AG20443 (cell line): ENCODE data around the gene TIMD4.
"Not testable (repeated sequence)": the region's sequence is repeated elsewhere in the genome, so short reads cannot be mapped to it uniquely, and the experiment has no call there.

ENCODE experiments used
- DNase-seq: peaks from one replicate; pipeline ENCODE4 v3.0.0; 2012; ENCODE audit warnings: low spot score, mixed read lengths

Gene TIMD4

DNA sequence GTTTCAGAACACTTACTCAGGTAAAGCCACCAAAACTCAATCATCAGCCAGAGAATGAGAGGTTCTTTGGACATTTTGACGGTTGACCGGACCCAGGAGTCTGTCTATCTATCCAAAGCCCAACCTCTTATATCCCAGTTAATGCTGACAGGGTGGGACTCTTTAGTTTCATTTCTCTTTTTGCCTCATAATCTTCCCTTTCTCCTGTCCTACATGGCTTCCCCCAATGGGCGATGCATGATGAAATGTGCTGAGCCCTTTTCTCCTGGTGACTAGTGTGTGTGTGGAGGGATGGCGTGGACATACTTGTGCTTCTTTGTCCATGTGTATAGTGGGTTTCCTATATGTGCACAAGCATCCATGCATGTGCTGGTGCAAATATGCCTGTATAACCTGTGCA, at the start of gene TIMD4:
Gene TIMD4 (minus strand): TSS at position 102 of the 400 bp plus-strand sequence. CDS start 28 bp downstream, at position 74.
- DNase-seq = no peak

DNA sequence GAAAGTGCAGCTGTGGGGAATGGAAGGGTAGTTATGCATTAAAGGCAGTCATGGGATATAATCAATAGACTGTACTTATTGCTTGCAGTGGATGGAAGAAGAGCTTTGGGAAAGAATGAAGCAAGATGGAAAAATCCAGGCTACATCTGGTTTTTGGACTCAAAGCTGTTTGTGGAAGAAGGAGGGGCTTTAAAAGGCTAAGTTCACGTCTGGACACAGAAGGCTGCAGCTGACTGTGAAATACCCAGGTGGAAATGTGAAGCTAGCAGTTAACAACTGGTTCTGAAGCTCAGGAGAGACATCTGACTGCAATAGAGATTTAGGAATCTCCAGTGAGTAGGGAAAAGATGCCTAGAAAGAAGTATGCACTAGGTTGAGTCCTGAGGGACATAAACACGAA, 43.2 kb upstream of the TIMD4 start:
- DNase-seq = no peak

DNA sequence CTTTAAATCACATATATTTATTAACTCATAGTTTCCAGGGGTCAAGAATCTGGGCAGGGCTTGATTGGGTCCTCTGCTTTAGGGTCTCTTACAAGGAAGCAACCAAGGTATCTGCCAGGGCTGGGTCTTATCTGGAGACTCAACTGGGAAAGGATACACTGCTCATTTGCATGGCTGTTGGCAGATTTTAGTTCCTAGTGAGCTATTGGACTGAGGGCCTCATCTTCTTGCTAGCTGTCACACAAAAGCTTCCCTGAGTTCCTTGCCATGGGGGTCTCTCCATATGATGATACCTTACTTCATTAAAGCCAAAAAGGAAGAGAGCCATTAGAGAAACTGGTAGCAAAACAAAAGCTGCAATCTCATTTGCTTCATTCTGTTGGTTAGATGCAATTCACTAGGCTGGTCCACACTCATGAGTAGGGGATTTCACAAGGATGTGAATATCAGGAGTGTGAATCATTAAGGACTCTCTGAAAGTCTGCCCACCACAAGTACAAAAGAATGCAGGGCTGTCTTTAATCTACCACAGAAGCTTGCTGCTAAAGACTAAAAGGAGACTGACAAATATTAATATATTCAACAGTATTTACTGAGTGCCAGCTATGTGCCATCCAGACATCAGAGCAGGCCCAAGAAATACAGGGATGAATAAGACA, 42.0 kb upstream of the TIMD4 start:
- peak; percentile 66 for DNase-seq

DNA sequence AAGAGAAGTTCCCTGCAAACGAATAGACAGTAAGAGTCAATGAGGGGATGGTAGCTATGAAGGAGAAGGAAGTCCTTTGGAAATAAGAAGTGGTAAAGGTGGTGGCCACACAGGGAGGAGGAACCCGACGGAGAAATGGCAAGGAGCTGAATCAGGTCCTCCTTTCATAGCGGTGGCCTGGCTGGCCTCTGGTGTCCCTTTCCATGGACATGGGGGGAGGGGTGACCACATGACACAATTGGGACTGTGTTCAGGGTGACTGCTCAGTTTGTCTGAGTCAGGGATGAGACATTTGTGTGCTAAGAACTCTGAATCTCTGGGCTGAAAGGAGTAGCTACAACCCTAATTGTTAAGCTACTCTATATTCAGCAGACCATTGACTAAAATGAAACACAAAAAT, 28.7 kb upstream of the TIMD4 start:
- no peak for DNase-seq

DNA sequence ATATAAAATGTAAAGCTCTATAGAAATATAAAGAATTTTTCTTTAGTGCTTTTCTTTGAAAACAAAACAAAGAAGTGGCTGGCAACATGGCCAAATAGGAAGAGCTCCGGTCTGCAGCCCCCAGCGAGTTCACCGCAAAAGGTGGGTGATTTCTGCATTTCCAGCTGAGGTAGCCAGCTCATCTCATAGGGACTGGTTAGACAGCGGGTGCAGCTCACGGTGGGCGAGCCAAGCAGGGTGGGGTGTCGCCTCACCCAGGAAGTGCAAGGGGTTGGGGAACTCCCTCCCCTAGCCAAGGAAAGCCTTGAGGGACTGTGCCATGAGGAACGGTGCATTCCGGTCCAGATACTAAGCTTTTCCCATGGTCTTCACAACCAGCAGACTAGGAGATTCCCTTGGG, 21.0 kb upstream of the TIMD4 start:
- DNase-seq = no peak

DNA sequence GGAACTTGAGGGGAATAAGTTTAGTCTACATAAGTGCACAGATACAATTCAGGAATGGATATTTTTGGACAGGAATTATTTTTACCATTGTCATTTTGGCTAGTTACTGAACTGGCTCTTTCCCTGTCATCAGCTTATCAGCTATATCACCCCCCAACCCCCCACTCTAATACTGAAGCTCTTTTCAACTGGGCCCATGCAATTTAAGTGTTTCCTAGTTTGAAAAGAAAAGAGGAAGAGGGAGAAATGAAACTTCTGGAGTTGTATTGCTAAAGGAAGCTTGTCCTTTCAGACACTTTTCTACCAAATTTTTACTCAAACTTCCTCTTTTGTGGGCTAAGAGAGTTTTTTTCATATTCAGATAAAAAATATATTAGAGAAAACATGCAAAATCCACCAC, 18.5 kb upstream of the TIMD4 start:
- DNase-seq = no peak

DNA sequence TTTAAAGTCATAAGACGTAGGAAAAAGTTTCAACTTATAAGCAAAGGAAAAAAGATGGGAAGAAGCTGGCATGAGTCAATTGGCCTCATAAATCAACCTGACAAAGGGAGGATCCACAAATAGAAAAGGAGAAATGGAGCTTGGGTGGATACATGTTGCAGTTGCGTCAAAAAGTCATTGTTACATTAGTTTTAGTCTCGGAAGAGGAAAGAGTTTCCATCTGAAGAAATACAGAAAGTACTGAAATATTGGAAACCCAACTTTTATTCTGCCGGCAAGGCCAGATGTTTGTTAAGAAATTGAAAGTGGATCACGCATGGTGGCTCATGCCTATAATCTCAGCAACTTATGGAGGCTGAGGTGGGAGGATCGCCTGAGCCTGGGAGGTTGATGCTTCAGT, 11.3 kb upstream of the TIMD4 start:
- DNase-seq = no peak

DNA sequence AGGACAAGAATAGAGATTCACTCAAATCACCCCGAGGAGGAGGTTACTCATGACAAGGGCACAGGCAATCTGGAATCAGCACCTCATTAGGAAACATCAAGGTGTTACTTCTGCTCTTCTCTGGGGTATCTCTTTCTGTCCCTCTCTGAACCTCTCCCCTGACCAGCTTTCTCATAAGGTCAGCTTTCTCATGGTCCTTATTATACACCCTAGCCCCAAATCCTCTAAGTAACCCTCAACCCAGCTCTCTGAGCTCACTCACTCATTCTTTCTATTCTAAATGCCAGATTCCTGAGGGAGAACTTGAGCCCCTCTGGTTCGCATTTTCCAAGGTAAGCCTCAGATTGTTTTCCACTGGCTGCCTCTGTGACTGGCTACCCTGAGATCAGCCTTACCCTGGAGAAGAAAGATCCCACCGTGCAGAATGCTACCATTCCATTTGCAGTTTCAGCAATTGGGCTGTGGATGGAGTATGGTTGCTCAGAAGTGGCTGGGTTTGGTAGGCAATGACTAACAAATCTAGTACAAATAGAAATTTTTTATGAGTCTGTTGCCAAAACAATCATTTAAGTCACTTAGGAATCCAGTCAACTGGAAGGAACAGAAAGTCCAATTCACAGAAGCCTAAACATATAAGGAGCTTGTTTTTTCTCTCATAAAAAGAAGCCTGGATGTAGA, 9.0 kb upstream of the TIMD4 start:
- DNase-seq = no peak

DNA sequence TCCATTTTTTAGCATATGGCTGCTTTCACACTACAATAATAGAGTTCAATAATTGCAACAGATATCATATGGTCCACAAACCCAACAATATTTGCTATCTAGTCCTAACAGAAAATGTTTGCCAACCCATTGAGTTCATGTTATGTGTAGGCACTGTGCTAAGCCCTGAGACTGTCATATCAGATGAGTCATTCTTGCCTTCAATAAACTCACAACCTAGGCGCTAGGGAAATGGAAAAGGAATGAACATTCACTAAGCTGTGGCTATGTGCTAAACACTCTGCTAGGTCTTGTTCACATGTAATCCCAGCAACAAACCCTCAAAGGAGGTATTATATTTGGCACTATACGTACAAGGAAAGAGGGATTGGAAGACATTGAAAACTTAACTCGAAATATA, 8.4 kb upstream of the TIMD4 start:
- no peak for DNase-seq

DNA sequence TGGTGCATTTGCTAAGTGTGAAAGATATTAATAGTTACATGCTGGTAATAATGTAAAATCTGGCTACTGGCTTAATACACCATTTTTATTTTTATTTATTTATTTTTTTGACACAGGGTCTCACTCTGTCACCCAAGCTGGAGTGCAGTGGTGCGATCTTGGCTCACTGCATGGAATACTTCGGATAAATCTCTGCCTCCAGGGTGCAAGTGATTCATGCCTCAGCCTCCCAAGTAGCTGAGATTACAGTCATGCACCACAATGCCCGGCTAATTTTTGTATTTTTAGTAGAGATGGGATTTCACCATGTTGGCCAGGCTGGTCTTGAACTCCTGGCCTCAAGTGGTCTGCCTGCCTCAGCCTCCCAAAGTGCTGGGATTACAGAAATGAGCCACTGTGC, 4.4 kb upstream of the TIMD4 start:
- DNase-seq = not testable (repeated sequence)

DNA sequence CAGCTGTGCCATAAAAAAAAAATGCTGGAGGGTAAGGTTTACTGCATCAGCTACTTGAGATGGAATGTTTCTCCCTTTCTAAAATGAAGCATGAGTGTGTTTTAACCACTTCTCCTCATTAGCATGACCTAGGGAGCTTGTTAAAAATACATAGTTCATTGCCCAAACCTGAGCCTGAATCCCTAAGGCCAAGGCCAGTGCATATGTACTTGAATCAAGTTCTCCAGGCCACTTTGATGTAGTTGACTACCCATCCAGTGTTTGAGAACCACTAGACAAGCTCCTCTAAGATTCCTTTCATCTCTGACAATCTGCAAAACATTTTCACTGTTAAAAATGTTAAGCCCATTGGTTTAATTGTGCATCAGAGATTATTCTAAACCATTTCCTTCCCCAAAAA, 6.7 kb downstream of the TIMD4 start:
- no peak for DNase-seq

DNA sequence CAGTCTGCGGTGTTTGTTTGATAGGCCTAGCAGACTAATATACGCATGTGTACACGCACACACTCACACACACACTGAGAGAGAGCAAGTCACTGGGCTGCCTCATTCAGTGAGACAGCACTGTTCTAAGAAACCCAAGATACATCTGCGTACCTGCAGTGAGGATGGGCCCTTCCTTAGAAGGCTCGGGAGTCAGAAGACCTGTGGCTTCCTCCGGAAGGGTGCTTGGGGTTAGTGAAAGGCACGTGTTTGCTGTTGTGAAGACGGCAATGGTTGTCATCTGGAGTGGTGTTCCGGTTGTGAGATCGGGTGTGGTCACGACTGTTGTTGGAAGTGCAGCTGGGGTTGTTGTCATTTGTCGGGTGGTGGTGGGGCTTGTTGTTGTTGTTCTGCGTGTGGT, 11.7 kb downstream of the TIMD4 start:
- DNase-seq = no peak

DNA sequence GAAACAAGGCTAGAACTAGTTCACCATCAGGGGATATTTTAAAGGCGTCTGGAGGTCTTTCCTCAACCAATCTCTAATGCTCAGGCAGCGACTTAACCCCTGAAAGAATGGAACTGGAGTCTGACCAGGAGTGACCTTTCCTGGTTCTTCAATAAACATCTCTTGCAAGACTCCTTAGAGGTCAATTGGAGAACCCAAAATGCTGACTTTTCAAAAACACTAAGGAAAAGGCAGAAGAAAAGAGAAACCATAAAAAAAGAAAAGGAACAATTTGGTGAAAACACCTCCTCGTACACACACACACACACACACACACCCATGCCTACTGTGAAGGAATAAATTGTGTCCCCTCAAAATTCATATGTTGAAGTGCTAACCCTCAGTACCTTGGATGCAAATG, 12.3 kb downstream of the TIMD4 start:
- DNase-seq = no peak

DNA sequence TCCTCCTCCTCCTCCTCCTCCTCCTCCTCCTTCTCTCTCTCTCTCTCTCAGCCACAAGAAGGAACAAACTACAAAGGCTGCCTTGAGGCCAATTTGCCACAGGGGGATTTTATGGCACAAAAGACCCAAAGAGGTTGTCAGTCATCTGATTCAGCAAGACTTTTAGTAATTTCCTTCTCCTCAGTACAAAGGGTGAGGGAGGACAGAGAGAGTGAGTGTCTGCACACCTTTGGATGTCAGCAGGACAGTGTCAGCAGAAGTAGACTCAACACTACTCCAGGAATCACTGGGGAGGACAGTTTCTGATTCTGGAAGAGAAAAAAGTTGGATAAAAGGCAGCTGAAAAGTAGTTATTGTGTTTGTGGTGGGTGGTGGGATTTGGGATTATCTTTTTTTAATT, 13.6 kb downstream of the TIMD4 start:
- DNase-seq = no peak

DNA sequence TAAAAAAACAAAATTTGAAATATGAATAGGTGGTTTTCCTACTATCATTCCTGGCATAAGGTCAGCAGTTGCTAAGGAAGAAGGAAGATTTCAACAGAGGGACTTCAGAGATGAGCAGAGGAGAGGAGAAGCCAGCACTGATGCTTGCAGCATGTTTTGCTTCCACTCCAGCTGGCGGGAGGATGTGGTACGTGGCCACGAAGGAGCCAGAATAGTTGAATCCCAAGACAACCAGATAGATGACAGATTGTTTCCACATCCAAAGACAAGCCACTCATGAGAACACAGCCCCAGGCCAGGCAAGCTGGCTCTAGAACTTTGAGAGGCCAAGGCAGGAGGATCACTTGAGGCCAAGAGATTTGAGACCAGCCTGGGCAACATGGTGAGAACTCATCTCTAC, 15.1 kb downstream of the TIMD4 start:
- no peak for DNase-seq

DNA sequence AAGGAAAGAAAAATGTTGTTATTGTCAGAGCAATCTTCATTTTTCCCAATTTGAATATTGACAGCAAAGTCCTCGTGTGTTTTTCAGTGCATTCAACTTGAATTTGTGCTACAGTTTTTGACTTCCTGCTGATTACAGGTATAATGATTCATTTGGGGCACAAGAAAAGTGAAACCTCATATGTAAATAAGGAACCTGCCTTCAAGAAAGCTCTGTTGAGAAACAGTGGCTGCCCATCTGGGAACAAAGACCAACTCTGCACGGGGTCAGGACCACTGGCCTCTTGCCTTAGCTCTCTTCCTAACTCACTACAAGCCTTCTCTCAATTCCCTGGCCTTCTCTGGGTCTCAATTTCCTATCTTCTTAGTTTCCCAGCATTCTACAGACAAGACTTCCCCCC, 21.0 kb downstream of the TIMD4 start:
- DNase-seq = no peak

DNA sequence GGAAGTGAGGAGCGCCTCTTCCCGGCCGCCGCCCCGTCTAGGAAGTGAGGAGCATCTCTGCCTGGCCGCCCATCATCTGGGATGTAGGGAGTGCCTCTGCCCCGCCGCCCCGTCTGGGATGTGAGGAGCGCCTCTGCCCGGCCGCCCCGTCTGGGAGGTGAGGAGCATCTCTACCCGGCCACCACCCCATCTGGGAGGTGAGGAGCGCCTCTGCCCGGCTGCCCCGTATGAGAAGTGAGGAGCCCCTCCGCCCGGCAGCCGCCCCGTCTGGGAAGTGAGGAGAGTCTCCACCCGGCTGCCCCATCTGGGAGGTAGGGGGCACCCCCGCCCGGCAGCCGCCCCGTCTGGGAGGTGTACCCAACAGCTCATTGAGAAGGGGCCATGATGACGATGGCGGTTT, 22.6 kb downstream of the TIMD4 start:
- not testable (repeated sequence) for DNase-seq

DNA sequence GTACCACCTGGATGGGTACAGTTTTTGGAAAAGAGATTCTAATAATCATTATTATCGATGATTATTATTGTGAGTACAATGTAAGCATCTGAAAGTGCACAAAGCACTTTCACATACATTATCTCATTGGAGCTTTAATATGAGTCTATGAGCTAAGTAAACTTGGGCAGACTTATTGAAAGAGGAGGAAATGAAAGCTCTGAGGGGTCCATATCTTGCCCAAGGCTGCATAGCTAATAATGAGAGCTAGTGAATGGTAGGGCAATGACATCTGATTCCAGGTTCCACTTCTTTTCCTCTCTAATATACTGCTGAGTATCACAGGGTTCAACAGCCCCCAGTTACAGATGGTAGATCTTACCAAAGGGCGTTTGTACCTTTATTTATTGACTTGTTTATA, 26.1 kb downstream of the TIMD4 start:
- DNase-seq = no peak

DNA sequence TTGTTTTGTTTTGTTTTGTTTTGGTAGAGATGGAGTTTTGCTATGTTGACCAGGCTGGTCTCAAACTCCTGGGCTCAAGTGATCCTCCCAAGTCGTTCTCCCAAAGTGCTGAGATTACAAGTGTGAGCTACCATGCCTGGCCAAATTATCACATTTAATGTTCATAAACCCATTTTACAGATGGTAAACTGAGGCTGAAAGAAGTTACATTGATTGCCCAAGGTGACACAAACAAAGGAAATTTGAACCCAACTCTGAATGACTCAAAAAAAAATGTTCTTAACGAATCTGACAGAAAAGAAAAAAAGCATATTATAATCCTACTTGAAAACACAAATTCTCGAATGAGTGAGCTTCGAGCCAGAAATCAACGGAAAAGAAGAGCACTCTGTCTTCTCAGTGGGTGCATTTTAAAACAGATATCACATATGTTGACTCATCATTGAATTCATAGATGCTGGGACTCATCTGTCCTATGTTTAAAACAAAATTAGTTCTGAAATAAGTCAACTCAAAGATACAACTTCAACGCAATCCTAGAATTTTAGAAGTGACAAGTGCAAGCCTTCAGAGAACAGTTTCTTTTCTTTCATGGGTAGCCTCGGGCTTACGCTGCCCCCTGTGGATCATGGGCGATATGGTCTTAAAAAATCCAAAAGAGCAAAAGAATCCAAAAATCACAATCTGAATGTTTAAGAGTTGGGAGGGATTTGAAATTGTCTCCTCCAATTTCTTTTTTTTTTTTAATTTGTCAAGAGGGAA, 28.4 kb downstream of the TIMD4 start:
- peak; percentile 27 for DNase-seq

DNA sequence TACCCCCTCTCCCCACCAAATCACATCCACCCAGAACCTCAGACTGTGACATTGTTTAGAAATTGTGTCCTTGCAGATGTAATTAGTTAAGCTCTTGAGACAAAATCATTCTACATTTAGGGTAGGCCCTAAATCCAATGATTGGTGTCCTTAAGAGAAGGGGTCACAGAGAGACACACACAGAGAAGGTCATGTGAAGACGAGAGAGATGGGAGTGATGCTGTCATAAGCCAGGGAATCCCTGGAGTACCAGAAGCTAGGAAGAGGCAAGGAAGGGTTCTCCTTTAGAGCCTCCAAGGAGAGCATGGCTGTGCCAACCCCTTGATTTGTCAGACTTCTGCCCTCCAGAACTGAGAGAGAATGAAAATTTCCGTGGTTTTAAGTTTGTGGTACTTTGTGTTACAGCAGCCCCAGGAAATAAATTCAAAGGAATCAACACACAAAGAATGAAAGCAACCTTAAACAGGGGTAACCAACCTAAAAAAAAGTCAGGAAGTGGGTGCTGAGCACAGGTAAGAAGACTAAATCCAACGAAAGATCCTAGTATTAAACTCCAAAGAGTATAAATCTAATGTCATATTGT, 33.6 kb downstream of the TIMD4 start:
- no peak for DNase-seq

DNA sequence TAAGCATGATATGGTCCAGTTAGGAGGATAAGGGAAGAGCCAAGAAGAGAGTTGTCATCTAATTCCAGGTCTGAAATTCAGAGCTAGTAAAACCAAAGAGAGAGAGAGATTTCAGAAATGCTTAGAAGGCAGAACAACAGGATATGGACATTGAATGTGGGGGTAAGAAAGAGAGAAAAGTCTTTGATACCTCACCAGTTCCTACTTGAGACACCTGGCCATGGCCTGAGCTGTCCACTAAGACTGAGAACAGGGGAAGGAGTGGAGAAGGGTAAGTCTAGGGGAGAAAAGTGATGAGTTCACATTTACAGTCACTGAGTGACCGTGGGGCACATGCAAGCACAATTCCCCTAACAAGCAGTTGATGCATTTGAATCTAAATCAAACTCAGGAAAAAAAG, 35.5 kb downstream of the TIMD4 start:
- no peak for DNase-seq

DNA sequence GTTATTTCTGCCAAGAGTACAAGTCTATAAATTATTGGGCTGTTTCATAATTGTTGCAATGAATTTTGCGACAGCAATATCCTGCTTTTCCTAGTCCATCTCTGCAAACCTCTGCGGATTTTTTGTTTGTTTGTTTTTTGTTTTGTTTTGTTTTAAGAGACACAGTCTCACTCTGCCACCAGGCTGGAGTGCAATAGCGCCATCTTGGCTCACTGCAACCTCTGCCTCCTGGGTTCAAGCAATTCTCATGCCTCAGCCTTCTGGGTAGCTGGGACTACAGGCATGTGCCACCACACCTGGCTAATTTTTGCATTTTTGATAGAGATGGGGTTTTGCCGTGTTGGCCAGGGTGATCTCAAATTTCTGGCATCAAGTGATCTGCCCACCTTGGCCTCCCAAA, 37.3 kb downstream of the TIMD4 start:
- DNase-seq = not testable (repeated sequence)

DNA sequence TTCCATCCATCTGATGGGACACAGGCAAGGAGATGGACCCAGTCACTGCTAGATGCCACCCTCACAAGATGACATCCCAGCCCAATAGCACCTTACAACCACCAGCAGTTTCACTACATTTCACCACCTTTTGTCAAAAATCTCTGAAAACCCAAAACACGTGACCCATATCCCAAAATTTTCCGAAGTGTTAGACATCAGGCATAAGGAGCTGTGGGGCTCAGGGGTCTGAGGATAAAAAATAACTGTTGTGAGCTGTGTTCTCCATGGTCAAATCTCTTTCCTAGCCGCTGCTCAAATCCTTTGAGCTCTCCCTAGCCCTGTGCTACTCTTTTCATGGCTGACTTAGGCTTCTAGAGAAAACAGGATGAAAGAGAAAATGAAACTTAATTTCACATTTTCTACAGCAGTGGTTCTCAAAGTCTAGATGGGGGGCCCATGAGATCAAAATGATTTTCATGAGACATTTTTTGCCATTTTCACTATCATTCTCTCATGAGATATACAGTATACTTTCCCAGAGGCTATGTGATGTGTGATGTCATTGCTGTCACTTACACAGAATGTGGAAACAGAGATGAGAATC, 40.7 kb downstream of the TIMD4 start:
- DNase-seq = no peak
